ENCODE data around the gene MCM3AP.
A peak's percentile ranks its signal among the peaks of the same experiment; 100 is the strongest.
"Not testable (repeated sequence)": the region's sequence is repeated elsewhere in the genome, so short reads cannot be mapped to it uniquely, and the experiment has no call there.

The MCM3AP gene

DNA sequence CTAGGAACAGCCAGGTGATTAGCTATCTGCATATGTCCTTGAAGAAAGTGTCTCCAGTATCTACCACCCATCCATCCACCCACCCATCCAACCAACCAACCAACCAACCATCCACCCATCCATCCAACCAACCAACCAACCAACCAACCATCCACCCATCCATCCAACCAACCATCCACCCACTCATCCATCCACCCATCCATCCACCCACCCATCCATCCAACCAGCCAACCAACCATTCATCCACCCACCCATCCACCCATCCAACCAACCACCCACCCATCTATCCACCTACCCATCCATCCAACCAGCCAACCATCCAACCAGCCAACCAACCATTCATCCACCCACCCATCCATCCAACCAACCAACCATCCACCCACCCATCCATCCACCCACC lies 26.2 kb upstream of the MCM3AP start:
- DNase-seq (ENCODE audit: low spot score) = no peak

DNA sequence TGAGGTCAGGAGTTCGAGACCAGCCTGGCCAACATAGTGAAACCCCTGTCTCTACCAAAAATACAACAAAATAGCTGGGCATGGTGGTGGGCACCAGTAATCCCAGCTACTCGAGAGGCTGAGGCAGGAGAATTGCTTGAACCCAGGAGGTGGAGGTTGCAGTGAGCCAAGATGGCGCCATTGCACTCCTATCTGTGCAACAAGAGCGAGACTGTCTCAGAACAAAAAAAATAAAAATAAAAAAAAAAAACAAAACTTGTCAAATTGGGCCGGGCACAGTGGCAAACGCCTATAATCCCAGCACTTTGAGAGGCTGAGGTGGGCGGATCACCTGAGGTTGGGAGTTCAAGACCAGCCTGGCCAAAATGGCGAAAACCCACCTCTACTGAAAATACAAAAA lies 24.8 kb upstream of the MCM3AP start:
- not testable (repeated sequence) for DNase-seq (ENCODE audit: low spot score)

DNA sequence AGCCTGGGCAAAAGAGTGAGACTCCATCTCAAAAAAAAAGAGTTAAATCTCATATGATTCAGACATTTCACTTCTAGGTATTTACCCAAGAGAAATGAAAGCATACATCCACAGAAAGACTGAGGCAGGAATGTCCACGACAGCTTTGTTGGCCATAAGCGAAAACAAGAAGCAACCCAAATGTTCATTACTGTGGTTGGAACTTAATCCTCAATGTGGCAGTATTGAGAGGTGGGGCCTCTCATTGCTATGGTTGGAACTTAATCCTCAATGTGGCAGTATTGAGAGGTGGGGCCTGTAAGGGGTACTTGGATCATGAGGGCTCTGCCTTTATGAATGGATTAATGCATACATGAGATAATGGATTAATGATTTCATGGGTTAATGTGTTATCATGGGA lies 23.0 kb upstream of the MCM3AP start:
- DNase-seq (ENCODE audit: low spot score) = no peak

DNA sequence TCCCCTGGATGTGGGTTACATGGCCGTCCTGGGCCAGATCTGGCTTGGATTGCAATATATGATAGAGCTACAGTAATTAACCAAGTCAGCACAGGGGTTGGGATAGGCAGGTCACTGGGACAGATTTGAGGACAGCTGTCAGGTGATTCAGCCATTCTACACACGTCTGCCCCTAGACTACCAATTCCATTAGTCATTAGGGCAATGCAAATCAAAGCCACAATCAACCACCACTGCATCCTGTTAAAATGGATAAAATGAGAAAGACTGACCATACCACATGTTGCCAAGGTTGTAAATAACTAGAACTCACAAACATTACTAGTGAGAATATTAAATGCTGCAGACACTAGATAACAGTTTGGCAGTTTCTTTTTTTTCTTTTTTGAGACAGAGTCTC lies 22.2 kb upstream of the MCM3AP start:
- no peak for DNase-seq (ENCODE audit: low spot score)

DNA sequence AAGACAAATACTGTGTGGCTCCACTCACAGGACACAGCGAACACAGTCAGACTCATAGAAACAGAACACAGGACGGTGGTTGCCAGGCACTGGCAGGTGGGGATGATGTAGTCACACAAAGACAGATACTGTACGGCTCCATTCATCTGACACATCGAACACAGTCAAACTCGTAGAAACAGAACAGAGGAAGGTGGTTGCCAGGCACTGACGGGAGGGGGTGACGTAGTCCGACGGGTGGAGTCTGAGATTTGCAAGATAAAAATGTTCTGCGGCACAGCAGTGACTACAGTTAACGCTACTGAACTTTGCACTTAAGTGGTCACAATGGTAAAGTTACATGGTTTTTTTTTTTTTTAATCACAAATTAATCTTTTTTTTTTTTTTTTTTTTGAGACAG lies 19.5 kb upstream of the MCM3AP start:
- DNase-seq (ENCODE audit: low spot score) = no peak

DNA sequence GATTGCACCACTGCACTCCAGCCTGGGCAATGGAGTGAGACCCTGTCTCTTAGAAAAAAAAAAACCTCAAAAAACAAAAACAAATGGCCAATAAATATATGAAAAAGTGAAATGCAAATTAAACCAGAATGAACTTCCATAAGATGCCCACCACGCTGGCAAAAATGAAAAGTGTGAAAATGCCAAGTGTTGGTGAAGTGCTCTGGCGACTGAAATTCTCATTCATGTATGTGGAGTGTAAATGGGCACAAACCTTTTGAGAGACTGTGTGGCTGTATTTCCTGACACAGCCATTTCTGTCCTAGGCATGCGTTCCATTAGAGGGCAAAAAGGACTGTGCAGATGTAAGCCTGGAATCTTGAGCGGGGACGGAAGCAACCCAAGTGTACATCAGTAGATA lies 19.0 kb upstream of the MCM3AP start:
- DNase-seq (ENCODE audit: low spot score) = no peak

DNA sequence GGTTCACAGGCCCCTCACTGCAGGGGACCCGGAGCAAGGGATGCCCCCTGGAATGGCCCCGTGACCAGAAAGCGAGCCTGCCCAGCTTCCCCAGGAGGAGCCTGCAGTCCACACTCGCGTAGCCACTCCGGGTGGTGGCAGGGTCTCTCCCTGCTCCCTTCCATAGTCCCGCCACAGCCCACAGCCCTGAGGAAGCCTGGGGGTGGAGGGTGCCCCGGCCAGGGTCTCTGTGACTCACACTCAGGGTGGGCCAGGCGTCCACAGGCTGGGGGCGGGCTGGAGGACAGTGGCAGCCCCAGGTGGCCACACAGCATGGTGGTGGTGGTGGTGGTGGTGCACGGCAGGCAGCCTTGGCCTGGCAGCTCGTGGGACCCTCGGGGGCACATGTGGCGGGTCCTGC lies 16.3 kb upstream of the MCM3AP start:
- no peak for DNase-seq (ENCODE audit: low spot score)

DNA sequence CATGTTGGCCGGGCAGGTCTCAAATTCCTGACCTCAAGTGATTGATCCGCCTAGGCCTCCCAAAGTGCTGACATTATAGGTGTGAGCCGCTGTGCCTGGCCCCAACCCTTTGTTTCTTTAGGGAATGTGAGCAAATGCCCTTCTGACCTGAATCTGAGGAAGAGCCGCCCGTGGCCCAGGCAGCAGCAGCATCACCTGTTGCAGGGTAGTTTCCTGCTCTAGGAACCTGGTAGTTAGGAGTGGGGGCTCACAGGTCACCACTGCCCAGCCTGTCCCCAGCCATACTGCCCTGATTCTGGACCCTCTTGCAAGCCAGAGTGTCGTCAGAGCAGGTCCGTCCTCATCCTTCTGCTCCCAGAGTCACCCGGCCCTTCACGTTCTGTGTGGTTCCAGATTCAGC lies 13.8 kb upstream of the MCM3AP start:
- DNase-seq (ENCODE audit: low spot score) = no peak

DNA sequence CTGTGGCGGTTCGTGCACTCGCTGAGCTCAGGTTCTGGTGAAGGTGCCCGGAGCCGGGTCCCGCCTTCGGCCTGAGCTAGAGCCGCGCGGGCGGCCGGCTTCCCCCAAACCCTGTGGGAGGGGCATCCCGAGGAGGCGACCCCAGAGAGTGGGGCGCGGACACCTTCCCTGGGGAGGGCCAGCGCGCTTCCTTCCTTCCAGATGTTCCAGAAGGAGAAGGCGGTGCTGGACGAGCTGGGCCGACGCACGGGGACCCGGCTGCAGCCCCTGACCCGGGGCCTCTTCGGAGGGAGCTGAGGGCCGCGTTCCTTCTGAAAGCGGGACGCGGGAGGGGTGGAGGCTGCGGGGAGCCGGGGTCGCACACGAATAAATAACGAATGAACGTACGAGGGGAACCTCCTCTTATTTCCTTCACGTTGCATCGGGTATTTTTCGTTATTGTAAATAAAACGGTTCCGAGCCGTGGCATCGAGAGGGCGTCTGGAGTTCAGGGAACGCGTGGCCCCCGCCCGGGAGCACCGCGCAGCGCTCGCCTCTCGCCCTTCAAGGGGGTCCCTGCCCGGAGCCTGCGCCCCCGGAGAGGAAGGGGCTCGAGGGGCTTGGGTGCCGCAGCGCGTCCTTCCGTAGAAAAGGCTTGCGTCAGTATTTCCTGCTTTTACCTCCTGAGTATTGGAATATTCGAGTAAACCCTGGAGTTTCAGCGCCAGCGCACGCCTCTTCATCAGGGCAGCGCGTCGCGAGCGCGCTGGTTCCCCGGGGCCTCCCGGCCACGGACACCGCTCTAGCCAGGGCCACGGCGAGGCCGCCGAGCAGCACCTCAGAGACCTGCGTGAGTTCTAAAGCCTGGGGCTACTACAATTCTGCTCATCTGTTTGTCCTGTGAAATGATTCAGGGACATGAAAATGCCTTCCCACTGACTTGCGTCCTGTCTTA lies 12.2 kb upstream of the MCM3AP start:
- DNase-seq (ENCODE audit: low spot score) = no peak

DNA sequence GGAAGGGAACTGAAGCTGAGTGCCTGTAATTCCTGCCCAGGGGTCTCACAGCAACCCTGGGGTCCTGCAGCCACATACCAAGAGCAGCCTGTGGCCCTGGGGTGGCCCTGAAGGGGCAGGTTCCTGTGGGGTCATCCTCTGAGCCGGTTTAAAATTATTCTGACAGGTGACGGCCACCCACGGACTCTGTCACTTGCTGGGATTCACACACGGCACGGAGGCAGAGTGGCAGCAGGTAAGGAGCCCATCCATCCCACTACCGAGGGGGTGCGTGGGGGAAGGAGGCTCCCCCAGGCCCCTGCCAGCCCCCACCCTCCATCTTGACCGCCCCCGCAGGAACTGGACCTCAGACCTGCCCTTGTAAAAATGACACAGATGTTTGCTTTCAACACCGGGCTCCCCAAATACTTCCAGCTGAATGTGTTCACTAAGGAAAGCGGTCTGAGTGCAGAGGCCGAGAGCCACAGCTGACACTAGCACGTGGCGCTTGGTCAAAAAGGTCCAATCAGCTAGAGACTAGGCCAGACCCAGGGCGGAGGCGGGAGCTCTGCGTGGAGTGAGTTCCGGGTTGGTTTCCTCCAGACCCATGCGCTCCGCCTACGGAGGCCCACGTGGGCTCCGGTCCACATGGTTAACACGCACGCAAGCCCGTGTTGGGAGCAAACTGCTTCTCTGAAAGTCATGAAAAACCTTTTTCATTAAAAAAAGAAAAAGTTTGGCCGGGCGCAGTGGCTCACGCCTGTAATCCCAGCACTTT lies 10.8 kb upstream of the MCM3AP start:
- peak; percentile 27 for DNase-seq (ENCODE audit: low spot score)

DNA sequence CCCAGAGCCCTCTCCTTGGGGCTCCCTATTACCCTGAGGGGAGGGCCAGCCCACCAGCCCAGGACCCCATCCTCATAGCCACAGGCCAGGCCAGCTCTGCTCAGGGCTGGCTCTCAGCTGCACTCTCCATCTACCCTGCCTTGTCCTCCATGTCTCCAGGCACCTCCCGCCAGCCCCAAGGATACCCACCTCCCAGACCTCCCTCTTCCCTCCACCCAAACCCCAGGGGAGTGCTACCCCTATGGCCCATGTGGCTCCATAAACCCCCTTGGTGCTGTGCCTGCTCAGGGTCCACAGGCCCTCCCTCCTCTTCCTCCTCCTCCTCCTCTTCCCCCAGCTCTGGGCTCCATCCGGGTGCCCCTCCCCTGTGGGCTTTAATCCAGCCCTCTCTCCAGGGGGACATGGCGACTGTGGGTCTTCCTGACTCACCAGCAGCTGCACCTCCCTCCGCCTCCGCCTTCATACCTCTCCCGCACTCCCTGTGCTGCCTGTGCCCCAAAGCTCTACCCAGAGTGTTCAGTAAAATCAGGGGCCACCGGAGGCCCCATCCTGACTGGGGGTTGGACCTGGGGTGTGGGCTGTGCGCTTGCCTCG lies 9.9 kb upstream of the MCM3AP start:
- no peak for DNase-seq (ENCODE audit: low spot score)

DNA sequence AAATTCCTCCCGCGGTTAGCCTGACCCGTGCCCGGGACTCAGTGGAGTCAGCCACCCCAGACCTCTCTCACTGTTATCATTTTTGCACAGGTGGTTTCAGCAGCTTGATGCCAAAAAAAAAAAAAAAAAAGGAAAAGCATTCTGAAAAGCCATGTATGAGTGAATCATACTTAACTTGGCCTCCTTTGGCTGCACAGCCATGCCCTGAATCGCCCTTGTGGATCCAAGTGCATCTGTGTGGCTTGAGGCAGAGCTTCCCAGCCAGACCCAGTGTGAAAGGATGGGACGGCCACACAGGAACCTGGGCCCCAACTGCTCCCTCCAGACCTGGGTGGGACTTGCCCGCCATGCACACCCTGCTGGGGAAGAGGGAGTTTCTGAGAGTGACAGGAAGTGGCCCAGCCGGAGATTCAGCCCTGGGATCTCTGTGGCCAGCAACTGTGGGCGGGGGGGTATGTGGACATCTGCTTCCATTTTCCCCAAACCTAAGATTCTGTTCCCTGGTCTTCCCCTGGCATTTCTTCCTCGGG lies 9.3 kb upstream of the MCM3AP start:
- DNase-seq (ENCODE audit: low spot score) = no peak

DNA sequence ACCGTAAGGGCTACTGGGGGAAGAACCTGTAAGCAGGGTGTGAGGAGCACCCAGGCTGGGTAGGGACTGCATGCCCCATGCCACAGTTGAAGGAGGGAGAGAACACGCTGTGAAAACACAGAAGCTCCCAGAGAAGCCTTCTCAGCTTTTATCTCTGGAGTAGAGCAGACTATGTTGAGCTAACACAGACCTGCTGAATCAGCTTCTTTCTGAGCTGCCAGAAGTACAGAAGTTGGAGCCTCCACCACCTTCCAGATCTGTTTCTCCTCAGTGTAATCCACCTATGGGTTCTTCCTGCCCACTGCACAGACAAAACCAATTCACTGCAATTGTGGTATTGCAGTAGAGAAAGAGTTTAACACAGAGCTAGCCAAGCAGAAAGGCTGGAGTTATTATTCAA lies 6.2 kb upstream of the MCM3AP start:
- DNase-seq (ENCODE audit: low spot score) = no peak

DNA sequence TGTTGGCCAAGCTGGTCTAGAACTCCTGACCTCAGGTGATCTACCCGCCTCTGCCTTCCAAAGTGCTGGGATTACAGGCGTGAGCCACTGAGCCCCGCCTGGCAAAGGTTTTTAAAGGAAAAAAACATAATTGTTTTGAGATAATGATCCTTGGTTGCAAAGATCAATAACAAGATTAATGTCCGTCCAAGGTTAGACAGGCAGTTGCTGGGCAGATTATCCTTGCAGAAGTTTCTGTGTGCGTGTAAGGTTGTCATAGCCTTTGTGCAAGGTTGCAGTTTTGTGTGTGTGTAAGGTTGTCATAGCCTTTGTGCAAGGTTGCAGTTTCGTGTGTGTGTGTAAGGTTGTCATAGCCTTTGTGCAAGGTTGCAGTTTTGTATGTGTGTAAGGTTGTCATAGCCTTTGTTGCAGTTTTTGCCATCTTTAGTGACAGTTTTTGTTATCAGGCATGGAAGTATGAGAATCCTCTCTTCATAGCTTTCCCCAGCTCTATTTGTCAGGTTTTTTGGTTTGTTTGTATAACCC lies 4.3 kb upstream of the MCM3AP start:
- no peak for DNase-seq (ENCODE audit: low spot score)

DNA sequence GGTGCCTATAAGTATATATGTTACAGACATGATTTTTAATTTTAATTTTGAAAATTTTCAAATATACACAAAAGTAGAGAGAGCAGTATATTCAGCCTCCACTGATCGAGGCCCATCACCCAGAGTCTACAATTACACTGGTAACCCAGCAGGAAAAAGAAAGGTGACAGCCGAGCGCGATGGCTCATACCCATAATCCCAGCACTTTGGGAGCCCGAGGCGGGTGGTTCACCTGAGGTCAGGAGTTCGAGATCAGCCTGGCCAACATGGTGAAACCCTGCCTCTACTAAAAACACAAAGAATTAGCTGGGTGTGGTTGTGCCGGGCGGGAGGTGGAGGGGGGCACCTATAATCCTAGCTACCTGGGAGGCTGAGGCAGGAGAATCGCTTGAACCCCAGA lies 2.1 kb upstream of the MCM3AP start:
- DNase-seq (ENCODE audit: low spot score) = no peak

DNA sequence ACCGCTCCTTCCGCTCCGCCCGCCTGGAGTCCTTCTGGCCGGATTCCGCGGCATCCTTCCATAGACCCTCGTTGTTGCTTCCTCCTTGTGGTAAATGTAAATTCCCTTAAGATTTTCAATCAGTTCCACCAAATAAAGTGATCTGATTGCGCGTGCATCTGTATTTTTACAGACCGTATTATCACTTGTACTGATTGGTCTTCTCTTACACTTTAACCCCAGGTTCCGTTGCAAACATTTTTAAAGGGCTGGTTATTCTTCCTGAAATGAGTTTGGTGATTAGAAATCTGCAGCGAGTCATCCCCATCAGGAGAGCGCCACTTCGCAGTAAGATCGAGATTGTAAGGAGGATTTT lies 1.2 kb upstream of the MCM3AP start:
- DNase-seq (ENCODE audit: low spot score) = peak; percentile 29

DNA sequence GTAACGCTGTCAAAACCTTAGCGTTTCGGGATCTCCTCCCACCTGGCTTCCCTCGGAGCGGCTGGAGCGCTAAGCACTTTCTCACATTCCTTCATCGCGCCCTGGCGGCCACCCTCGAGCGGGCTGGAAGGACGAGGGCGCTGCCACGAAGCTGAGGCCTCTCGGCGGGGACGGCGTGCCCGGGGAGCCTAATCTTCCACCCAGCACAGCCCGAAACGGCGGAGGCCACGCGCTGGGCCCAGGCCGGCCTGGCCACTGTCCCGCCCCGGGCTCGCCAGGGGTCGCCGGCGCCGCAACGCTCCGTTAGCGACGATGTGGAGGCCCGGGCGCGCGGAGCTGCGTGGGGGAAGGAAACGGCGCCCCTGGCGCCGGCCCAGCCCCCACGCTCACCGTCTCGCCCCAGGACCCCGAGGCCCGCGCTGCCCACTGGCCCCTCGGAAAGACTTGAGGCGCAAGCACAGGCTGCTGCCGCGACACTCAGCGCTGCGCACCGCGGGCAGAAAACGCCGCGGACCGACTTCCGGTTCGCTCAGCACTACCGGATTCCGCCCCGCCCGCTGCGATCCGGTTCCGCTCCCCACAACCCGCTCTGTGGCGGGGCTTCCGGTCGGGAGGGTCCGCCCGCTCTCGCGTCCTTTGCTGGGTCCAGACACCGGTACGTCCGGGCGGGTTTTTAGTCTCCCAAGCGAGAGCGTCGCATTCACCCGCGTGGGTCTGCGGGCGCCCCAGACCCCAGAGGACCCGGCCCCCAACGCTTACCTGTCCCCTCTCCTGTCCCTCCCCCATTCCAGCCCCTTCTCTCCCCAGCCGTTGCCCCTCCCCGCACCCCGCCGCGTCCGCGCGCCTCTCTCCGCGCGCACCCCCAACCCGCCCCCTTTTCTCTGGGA lies 593 bp upstream of the MCM3AP start, which contains the start of gene YBEY:
TSS of gene YBEY (plus strand) at position 582 of the 887 bp plus-strand sequence. CDS start 572 bp downstream, outside the sequence.
- DNase-seq (ENCODE audit: low spot score) = peak; percentile 85

DNA sequence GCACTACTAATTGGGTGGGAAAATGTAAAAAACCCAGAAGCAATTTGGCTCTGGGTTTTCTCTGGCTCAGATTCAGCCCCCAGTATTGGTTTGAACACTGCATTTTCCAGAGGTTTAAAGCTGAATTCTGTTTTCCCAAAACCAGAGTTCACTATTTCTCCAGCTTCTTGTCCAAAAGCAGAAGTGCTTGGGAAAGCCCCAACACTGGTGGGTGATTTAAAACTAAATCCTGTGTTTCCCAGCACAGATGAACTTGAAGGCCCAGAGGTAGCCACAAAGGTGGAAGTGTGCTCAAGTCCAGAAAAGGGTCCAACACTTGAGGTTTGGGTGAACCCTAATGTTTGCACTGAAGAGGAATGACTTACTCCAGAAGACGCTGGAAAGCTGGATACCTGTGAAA lies 678 bp downstream of the MCM3AP start:
- no peak for DNase-seq (ENCODE audit: low spot score)

DNA sequence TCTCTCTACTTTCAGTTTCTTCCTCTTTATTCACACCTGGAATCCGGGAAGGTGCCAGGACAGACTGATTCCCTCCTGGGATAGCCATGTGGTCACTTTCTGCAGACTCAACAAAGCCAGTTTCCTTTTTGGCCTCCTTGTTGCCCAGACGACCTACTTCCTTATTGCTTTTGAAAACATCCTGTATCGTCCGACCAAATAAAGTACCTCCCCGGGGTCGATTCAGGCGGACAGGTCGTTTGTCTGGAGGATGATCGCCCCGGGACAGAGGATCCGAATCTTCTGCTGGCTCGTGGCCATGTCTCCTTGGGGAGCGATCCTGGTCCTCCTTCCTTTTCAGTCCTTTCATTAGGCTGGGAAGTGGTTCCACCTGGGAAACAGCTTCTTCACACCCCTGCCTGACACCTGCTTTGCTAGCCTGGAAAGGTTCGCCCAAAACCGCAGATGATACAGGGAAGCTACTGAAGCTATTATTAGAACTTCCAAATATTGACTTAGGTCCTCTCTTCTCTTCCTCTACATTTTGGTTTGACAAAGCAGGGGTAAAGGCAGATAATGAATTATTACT lies 1.2 kb downstream of the MCM3AP start:
- no peak for DNase-seq (ENCODE audit: low spot score)

DNA sequence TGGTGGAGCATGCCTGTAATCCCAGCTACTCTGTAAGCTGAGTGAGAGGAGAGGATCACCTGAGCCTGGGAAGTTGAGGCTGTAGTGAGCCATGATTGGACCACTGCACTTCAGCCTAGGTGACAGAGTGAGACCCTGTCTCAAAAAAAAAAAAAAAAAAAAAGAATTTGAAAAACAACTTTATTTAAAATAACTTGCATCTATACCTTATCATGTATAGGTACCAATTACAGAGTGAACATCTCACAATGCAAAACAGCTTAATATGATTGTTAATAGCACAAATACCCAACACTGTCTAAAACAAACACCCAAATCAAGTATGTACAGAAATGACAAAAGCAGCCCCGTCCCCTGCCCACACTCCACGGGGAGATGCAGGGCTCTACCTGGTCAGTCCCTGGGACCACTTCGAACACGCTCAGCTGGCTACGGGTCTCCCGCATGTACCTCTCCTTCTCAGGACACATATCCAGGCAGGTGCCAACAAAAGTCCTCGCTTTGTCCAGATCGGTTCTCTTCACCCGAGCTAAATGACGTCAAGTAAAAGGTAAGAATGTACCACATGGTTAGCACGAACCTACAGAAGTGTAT lies 10.5 kb downstream of the MCM3AP start:
- no peak for DNase-seq (ENCODE audit: low spot score)

DNA sequence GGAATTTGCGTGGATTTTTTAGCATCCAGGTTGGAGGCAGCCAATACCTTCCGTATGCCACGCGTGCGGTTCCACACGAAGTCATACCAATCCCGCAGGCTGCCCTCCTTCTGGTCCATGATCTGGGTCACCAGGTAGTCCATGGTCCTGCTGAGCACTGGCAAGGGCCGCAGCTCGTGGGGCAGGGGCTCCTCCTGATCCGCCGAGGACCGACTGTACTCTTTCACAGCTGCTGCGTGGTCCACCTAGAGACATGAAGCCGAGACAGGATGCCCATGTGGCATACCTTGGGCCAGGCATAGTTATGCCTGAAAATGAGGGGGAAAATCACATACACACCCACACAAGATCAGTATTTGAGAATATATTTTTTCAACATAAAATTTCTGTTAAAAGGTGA lies 12.1 kb downstream of the MCM3AP start:
- DNase-seq (ENCODE audit: low spot score) = no peak
